NCI-H82 treated with DMSO at 0.1 percent for 48 hours (cell line): ENCODE measurements around the gene SRMS.
"Not testable (repeated sequence)": the region's sequence is repeated elsewhere in the genome, so short reads cannot be mapped to it uniquely, and the experiment has no call there.

ENCODE experiments used
- DNase-seq: peaks from one replicate; lab custom pipeline; 2025; ENCODE audit not compliant: unreplicated experiment; lab: John Stamatoyannopoulos, UW

Gene SRMS

DNA sequence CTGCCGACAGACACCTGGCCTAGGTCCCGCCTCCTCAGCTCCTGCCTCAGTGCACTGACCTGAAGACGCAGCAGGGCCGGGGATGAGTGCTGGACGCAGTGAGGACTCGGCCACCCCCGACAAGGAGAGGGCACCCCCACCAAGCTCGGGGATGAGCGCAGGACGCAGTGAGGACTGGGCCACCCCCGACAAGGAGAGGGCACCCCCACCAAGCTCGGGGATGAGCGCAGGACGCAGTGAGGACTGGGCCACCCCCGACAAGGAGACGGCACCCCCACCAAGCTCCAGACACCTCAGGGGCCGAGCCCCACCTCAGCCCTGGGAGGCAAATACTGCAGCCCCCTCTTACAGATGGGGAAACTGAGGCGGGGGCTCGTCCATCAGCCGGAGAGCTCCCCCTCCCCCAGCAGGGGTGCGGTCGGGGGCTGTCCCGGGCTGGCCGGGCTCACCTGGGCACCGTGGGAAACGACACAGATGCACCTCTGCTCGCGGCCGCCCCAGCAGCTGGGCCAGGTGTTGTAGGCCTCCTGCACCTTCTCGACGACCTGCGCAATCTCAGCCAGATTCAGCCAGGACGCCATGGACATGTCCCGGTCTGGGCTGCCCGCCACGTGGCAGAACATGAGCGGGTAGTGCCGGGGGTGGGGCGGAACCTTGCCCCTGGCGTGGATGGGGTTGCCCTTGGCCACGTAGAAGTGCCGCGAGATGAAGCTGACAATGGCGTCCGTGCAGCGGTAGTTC, 19.0 kb upstream of the SRMS start:
- no peak for DNase-seq

DNA sequence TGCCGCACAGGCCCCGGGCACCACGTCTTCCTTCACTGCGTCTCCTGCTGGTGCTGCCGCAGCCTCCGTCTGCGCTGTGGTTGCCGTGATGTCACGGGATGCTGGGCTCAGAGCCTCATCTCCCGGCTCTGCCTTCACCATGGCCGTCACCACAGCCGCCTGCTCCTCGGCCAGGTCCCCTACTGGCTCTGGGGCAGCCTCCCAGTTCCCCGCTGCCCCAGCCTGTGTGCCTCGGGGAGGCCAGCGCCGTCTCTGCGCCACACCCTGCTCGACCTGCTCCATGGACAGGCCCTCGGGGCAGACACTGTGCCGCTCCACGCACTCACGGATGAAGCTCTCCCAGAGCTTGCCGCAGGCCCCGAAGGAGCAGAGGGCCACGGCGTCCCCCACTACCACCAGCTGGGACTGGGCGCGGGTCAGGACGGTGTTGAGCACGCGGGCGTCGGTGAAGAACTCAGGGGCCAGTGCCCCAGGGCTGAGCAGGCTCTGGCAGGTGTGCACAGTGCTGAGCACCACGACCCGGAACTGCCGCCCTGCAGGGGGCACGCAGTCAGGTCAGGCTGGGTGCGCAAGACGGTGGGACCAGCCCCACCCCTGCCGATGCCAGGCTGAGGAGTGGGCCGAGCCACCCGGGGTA, 18.3 kb upstream of the SRMS start:
- DNase-seq, result no peak

DNA sequence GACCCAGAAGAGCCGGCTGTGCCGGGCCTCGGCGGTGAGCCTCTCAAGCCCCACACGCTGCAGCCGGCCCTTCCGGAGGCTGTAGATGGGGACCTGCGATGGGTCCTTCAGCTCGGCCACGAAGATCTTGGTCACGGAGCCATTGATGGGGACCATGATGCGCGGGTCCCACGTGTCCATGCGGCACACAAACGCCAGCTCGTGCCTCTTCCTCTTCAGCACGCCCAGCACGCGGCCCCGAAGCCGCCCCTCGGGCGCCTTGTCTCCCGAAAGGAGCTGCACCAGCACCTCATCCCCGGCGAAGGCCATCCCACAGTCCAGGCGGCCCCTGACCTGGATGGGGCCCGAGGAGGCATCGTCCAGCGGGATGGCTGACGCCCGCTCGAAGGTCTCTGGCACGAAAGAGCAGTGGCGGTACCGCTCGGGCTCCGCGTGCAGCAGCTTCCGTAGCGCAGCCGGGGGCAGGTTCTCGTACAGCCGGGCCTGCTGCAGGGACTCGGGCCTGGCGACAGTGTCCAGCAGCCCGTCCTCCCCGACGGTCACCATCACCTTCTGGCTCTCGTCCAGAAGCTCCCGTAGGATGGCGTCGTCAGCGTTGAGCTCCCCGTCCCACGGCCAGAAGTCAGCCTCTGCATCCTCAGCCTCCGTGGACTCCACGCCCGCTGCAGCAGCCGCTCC, 17.6 kb upstream of the SRMS start:
- DNase-seq, result no peak

DNA sequence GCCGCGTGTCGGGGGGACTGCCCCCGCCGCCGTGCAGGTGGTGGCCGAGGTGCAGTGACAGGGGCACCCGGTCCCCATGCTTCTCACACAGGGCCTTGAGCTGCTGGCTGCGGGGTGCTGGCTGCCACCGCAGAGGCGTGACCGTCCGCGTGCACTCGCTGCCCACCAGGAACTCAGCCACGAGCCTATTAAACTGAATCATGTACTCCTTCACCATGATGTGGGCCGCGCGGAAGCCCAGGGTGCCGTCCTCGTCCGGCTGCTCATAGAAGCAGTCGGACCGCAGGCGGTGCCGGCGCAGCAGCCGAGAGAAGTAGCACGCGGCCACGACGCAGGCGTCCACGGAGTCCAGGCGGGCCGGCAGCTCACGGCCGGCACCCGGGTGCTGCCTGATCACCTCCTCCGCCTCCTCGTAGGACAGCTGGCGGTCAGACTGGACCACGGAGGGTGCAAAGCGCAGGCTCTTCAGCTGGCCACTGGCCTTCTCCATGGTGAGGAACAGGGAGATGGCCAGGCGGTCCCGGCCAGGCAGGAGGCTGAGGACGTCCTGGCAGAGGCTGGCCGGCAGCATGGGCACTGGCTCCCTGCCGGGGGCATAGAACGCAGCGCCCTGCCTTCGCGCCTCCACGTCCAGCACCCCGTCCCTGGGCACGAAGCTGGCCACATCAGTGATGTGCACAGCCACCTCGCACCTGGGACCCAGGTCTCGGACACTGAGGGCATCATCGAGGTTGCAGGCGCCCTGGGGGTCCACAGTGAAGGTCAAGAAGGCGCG, 16.7 kb upstream of the SRMS start:
- no peak for DNase-seq

DNA sequence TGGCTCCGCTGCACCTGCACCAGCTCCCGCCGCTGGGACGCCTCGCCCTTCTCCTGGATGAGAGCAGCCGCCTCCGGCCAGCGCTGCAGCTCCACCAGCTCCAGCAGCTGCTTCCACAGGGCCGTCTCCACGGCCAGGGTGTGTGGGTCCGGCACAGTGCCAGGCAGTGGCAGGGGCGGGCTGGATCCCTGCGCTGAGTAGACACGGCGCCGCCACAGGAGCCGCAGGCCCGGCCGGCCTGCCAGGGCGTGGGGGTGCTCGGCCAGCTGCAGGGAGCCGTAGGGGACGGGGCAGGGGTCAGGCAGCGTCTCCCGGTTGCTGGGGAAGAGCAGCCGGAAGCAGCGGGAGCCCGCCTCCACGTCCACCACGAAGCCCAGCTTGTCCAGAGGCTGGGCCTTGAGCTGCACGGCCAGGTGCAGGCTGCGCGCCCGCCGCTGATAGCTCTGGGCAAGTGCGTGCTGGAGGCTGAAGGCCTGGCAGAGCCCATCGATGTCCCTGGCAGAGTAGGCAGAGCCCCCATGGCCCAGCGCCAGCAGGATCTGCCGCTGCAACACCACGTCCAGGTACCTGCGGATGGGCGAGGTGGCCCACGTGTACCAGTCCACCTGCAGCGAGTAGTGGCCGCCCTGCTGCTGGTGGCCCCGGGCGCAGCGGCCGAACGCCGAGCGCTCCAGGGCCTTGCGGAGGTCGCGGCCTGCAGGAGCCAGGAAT, 15.8 kb upstream of the SRMS start:
- DNase-seq, result no peak

DNA sequence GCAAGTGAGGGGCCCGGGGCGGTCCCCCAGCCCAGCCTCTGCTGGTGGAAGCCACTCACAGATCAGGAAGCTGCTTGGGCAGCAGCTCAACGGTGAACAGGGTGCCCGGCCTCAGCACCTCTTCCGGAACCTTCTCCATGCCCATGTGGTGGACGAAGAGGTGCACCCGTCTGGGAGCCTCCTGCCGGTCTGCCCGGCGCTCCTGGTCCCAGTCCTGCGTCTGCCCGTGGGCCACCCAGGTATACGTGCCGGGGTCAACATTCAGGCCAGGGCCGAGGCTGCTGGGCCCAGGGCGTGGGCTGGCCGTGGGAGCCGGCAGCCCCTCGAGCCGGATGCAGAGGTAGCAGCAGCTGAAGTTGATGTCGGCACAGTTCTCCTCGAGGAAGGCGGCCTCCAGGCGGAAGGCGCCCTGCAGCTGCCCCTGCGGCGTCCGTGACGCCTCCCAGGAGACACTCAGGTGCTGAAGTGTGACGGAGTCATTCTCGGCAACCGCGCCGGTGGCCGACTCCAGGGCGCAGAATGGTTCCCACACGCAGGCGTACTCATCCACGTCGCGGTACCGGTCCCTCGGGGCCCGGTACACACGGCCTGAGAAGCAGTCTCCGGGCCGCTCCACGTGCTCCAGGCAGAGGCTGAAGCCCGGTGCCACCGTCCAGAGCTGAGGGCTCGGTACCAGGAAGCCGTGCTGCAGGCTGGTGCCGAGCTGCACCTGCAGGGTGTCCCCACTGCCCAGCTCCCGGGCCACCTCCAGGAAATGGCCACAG, 15.1 kb upstream of the SRMS start:
- DNase-seq, result no peak

DNA sequence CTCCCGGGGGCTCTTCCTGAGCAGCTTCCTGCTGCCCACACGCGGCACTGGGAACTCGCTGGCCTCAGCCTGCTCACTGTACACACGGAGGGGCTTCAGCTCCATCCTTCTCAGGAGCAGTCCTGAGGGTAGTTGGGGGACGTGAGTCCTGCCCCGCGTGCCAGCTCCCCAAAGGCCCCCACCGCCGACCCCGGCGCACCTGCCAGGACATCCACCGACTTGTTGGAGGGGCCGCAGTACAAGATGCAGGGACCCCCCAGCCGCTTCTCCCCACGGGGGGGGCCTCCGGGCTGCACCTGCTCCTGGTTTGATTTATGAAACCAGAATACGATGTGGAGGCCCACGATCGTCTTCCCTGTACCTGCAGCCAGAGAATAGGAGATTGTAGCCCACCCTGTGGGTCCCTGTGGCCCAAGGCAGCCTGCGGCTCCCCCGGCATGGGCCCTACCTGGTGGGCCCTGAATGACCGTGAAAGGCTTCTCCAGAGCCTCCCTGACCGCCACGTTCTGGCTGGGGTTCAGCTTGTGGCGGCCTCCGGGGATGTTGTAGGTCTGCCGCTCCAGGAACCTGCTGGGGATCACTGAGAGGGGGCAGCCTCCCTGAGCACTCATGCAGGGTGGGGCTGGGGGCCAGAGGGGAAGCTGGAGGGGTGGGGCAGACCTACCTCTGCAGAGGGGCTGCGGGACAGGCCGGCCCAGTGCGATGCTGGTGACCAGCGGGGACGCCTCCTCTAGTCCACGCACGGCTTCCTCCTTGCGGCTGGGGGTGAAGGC, 14.3 kb upstream of the SRMS start:
- no peak for DNase-seq

DNA sequence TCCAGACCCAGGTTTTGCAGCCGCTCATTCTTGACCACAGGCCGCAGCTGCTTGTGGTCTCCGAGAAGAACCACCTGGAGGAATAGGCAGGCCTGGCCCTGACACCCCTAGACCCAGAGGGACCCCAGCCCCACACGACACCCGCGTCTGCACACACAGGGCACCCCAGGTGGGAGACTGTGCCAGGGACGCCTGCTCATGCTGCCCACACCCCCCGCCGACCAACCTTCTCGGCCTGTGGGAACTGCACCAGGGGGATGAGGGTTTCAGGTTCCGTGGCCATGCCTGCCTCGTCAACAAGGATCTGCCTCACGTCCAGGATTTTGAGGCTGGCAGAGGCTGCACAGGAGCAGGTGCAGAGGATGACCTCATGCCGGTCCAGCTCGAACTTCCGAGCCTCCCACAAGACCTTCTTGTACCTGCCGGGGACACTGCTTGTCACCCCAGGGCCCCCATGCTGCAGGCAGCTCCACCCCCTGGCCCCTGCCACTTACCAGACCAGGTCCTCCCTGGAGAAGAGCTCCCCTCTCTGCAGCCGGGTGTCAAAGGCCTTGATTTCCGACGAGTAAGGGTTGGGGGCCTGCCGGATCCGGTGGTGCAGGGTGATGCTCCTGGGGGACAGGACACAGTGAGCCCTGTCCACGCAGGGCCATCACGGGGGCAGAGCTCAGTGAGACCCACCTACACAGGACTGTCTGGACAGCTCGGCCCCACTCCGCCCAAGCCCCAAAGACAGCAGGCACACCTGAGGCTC, 13.5 kb upstream of the SRMS start:
- no peak for DNase-seq

DNA sequence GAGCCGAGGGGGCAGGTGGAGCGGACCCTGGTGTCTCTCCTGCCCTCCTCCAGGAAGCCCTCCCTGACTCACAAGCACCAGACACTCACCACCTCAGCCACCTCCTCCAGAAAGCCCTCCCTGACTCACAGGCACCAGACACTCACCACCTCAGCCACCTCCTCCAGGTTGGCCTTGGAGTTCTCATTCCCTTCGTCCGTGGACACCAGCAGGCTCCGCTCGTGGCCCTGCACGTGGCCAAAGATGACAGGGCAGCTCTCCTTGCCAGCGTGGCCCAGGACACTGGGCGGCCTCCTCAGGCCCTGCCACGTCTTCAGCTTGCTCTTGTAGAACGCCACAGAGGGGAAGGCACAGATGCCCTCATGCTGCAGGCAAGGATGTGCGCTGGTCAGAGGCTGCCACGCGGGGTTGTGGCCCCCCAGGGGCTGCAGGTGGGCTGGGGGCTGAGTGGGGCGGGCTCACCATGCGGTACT, 12.8 kb upstream of the SRMS start:
- DNase-seq, result no peak

DNA sequence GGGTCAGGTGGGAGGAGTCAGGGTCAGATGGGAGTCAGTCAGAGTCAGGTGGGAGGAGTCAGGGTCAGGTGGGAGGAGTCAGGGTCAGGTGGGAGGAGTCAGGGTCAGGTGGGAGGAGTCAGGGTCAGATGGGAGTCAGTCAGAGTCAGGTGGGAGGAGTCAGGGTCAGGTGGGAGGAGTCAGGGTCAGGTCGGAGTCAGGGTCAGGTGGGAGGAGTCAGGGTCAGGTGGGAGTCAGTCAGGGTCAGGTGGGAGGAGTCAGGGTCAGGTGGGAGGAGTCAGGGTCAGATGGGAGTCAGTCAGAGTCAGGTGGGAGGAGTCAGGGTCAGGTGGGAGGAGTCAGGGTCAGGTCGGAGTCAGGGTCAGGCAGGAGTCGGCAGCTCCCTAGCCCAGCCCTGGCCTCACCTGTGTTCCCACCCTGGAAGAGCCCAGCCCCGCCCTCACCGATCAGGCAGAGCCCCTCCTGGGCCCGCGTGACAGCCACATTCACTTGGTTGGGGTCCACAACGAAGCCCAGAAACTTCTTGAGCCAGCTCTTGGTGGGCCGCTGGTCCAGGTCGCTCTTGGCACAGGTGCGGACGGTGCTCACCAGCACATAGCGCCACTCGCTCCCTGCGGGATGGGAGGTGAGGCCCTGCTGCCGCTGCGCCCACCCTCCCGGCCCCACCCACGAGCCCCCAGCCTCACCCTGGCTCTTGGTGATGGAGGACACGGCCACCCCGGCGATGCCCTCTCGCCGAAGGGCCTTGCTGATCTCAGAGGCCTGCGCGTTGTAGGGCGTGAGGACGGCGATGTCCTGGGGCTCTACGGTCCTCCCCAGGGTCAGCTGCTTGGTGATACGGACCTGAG, 12.2 kb upstream of the SRMS start:
- not testable (repeated sequence) for DNase-seq

DNA sequence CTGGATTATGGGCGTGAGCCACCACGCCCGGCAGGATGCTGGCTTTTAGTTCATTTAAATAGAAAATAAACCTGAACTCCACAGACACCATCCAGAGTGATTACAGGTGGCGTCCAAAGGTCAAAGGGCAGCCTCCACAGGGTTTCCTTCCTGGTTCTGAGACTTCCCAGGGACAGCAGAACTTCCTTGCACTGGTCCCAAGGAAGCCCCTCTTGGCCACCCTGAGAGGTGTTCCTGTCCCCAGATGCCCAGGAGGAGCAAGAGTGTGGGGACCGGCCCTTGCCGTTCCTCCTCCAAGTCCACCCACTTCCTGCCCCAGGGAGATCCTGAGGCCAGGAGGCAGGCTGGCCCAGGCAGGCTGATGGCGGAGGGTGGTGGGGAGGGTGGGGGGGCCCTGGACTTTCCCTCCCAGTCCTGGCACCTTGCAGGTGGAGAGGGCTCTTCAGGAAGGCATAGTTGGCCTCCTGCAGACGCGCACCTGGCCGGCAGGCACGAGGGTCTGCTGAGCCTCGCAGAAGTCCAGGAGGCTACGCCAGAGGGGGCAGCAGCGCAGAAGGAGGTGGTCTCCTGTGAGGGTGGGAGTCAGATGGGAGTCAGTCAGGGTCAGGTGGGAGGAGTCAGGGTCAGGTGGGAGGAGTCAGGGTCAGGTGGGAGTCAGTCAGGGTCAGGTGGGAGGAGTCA, 11.4 kb upstream of the SRMS start:
- DNase-seq, result no peak

DNA sequence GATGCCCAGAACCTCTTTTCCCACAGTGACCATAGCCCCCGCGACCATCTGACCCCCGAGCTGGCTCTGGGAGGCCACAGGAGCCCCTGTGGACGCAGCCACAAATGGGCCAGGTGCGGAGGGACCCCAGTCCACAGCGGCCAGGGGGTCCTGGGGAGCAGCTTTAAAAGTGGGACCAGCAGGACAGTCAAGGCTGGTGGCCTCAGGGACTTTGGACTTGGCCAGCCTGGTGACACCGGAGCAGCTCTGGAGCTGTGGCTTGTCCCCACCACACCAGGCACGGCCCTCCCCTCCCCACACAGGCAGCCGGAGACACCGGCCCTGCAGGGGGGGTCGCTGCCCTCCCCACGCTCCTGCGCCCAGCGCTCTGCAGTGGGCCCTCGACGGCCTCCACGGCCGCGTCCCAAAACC, 9.9 kb upstream of the SRMS start:
- no peak for DNase-seq

DNA sequence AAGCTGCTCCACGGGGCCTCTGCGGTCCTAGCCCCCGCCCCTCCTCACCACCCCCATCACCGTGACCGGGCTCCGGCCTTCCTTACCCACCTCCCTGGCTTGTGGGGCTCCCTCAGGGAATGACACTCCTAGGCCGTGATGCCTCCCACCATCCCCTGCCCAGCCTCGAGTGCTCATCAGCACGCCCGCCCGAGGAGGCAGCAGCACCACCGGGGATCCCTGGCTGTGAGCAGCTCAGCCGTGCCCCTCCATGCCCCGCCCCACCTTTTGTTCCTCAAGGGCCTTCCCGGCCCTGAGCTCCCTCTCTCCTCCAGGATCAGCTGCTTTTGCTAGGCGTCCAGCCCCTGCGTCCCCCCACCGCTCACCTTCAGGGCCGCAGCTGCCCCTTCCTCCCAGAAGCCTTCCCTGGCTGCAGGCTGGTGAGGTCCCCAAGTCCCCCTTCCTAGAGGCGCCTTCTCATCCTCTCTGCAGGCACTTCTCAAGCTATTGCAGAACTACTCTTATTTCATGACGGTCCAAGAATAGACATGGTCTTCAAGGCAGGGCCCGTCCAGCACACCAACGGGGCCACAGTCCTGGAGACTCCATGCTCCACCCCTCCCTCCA, 9.4 kb upstream of the SRMS start:
- no peak for DNase-seq

DNA sequence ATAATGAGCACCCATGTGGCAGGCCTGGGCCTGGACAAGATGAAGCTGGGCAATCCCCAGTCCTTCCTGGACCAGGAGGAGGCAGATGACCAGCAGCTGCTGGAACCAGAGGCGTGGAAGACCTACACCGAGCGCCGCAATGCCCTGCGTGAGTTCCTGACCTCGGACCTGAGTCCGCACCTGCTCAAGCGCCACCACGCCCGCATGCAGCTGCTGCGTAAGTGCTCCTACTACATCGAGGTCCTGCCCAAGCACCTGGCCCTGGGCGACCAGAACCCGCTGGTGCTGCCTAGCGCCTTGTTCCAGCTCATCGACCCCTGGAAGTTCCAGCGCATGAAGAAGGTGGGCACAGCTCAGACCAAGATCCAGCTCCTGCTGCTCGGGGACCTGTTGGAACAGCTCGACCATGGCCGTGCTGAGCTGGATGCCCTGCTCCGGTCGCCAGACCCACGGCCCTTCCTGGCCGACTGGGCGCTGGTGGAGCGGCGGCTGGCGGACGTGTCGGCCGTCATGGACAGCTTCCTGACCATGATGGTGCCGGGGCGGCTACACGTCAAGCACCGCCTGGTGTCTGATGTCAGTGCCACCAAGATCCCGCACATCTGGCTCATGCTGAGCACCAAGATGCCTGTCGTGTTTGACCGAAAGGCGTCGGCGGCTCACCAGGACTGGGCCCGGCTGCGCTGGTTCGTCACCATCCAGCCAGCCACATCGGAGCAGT, 8.3 kb upstream of the SRMS start:
- DNase-seq, result no peak

DNA sequence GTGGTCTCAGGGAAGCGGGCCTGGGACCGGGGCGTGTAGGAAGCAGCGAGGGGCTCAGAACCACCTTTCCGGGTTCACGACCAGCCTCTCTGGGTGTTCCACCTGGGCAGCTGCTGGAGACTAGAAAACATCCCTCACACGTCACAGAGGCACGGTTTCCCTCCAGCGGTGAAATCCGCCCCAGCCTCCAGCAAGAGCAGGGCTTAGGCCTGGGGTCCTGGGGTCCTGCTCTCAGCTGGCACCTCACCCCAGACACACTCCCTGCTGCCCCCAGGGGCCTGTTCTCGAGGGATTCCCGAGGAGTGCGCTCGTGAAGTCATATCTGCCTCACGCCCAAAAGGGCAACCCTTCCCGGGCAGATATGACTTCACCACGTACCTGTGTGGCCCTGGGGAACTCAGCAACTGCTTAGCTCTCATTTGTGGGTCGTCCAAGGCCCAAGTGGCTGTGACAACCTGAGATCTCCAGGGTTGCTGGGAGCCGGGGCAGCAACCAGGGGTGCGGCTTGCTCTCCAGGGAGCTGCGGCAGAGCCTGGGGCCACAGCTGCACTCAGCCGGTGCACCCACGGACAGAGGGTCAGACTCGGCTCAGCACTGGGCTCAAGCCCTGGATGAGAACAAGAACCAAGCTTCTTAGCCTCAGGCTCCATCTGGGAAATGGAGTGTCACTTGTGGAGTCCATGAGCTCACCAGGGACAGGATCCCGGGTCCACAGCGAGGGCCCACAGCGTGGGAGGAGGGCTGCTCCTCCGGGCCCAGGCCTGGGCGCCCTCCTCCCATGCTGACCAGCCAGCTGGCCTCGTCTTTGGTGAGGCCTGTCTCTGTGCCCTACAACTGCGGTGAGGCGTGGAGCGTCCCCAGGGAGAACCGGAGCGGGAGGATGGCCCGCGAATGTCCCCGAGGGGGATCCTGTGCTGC, 7.1 kb upstream of the SRMS start:
- DNase-seq, result no peak
